A204.1 (cell line): ENCODE measurements around the gene DENND1B.

ENCODE experiments used
- FAIRE-seq: peaks from 2 replicates; lab custom pipeline; 2012; peaks lifted over from hg19 to GRCh38; lab: Jason Lieb, UNC

DENND1B gene

DNA sequence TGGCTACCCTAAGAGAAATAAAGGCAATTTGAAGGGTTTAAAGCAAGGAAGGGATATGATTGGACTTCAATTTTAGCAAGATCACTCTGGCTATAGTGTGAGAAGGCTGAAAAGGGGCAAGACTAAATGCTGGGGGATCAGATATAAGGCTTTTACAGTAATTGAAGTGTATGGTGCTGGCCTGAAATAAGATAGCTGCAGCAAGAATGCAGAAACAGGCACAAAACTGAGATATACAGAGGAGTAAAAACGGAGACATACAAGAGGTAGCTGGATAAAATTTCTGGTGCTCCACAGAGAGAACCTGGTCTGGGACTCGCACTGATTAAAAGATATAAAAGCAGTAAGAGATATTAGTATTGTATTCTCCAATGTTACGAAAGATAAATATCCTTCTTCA lies 92.0 kb downstream of the DENND1B start:
- no peak for FAIRE-seq

GRCh38 chr1:197680311-197680710 lies 95.0 kb downstream of the DENND1B start:
- no peak for FAIRE-seq

DNA sequence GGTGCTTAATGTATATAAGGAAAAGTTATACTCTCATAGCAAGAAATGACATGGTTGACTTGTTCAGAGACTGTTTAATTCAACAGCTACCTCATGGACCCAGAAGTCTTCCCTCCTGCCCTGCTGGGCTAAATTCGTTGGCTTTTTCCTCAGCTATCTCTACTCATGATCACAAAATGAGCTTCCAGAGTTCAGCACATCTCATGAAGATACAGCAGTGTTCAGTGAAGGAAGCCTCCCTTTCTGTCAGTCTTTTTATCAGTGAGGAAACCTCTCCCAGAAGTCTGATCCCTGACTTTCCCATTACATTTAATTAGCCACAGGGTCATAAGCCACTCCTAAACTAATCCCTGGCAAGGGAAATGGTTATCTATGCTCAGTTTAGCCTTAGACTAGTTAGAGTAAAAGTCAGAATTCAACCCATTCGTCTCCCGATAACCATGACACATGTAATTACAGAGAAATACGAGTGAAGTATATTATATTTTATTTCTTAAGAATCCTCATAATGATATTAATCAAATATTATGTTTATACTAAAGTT lies 97.5 kb downstream of the DENND1B start:
- FAIRE-seq = no peak

DNA sequence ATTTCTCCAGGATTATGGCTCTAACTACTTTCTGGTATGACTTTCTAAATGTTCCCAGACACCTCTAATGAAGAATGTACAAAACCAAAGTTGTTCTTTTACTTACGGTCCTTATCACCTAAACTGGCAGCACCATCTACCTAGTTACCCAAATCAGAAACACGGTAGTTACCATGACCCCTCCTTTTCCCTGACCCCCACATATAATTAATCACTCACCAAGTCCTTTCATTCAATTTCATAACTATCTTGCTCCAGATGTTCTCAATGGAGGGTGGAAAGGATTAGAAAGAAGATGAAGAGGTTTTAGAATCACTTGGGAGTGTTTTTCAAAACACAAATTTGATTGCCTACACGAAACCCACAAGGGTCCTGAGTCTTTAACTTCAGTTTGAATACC lies 98.0 kb downstream of the DENND1B start:
- FAIRE-seq = no peak

DNA sequence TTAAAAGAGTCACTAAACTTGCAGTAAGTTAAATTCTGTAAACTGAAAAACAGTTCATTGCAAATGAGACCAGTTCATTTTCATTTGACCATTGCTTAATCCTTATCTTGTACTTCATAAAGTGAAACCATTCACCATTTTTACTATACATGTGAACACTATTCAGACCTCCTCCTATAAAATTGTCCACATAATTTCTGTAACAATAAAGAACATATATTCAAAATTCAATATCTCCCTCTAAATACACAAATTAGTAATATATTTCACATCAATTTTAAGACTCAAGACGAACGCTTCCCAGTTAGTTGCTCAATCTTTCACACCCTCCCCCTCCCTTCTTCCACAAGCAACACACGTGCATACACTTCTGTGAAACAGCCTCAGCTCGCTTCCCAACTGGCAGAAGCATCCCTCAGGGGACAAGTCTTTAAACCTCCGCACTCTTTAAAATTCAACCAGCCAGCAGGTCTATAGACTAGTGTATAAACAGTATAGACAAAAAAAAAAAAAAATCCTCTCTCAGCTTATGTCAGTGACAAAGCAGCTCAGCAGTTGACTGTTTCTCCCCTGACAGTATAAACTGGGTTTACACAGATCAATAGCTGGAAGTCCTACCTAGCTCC lies 99.6 kb downstream of the DENND1B start:
- no peak for FAIRE-seq

DNA sequence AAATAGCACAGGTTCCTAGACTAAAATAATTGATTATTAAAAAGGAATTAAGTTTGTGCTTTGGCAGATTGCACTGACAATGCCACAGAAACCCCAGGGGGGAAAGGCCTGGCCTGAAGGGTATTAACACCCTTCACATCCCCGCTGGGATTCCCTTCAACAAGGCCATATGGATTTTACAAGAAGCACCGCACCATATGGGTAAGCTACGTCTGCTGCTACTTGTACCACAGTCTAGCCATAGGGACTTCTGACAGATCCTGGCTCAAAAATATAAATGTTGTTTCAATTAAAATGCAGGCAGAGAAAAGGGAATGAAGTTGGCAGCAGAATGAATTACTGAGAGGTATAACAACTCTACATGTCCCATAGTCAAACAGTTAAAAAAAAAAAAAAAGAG lies 101.0 kb downstream of the DENND1B start:
- no peak for FAIRE-seq

GRCh38 chr1:197673292-197673691 lies 102.0 kb downstream of the DENND1B start:
- FAIRE-seq = no peak

DNA sequence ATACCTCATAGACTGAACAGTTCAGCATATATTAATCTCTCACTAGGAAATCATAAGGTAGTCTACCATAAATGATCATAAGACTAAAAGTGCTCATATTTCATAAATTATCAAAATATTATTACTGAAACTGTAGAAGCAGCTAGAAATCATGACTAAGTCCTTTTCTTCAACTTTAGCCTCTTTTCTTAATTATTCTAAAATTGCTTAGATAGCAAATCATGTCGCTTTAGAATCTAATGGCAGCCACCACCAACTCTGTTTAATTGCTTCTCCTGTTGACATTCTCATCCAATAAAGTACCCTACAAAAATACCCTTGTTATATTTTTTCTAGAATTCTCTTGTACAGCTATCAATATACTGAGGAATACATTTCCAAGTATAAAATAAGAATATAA lies 102.9 kb downstream of the DENND1B start:
- FAIRE-seq = no peak

- no peak for FAIRE-seq
Observed at GRCh38 chr1:197671920-197672319, 103.4 kb downstream of the DENND1B start.

GRCh38 chr1:197671140-197671539 lies 104.1 kb downstream of the DENND1B start:
- FAIRE-seq = no peak

DNA sequence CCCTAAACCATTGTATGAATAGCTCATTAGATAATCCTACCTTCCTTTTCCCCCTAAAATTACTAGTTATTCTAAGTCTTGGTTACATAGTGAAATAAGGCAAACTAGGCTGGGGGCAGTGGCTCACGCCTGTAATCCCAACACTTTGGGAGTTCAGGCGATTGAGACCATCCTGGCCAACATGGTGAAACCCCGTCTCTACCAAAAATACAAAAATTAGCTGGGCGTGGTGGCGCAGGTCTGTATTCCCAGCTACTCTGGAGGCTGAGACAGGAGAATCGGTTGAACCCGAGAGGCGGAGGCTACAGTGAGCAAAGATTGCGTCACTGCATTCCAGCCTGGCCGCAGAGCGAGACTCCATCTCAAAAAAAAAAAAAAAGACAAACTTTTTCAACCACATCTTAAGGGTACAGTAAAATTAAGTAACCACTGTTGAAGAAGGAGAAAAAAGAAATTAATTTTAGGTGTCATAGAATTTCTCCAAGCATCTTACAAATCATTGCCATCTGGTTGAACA lies 108.5 kb downstream of the DENND1B start:
- no peak for FAIRE-seq

GRCh38 chr1:197664391-197664790 lies 110.9 kb downstream of the DENND1B start:
- FAIRE-seq = no peak

DNA sequence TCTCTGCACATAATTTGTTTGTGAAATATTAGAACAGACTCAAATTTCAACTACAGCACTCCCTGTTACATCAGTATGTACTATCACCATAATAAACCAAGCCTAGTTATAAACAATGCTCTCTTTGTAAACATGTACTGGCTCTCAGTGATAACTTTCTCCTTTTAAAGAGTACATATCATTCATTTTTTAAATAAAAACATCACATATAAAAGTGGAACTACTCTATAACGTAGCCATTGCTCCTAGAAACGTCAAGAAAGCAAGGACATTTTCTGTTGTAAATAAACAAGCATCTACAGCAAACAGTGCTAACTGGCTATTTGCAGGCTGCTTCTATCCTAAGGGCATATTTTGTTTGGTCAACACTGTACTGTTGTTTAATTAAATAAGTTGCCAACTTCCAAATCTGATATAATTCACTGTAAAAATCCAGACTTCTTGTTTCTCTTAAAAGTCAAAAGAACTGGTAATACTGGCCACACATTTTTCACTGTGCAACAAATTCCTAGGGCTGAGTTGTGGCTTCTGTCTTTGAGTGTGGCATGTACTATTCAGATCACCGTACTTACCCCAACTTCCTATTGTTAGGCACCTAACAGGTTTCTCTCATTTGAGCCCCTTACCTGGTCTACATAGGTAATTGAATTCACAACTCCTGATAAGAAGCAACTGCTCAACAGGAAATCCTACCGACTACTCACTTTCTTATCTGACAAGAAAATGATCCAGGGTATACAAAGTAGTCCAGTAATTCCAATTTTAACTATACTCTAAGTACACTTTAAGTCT lies 111.9 kb downstream of the DENND1B start:
- no peak for FAIRE-seq

- no peak for FAIRE-seq
Observed at GRCh38 chr1:197660389-197660788, 114.9 kb downstream of the DENND1B start.

- no peak for FAIRE-seq
Observed at GRCh38 chr1:197659171-197659570, 116.1 kb downstream of the DENND1B start.

GRCh38 chr1:197649188-197649587 lies 126.1 kb downstream of the DENND1B start:
- no peak for FAIRE-seq

- FAIRE-seq = no peak
Observed at GRCh38 chr1:197638316-197638715, 137.0 kb downstream of the DENND1B start.

DNA sequence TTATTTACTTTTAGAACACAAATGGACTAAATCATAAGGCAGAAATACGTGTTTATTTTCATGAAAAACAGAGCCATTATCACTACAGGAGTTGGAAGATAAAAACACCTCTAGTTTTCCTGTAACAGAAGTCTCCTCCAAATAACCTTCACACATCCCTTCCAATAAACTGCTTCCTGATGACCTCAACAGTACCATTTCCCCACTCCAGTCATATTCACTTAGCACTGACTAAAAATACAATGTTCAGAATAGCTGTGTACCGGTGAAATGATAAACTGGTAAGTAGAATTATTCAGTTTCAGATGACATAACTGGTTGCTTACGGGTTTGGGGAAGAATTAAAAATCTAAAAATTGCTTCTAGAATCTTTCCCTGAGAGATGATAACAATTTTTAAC lies 137.9 kb downstream of the DENND1B start:
- no peak for FAIRE-seq

GRCh38 chr1:197633447-197634078 lies 141.7 kb downstream of the DENND1B start:
- no peak for FAIRE-seq

DNA sequence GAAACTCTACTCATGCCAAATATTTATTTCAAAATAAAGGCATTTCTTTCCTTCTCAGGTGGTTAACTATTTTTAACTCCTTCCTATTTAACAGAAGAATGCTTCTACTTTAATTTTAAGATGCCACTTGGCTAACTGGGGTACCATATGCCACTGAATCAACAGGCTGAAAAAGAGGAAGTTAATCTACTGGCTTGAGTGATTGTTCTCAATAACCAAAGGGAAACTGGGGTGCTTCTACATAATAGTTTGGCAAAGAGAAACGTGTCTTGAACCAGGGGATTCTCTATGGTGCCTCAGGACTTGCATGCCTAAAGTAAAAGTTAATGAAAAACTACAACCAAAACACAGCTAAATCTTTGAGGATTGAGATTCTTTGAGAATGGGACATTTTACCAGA lies 142.6 kb downstream of the DENND1B start:
- no peak for FAIRE-seq

GRCh38 chr1:197632005-197632404 lies 143.3 kb downstream of the DENND1B start:
- no peak for FAIRE-seq

GRCh38 chr1:197622371-197622770 lies 152.9 kb downstream of the DENND1B start:
- no peak for FAIRE-seq

- no peak for FAIRE-seq
Observed at GRCh38 chr1:197621761-197622160, 153.5 kb downstream of the DENND1B start.
